Liver (tissue), 9 donors: ENCODE results near the gene ADAMTS6. TPM values are rescaled to one million over a fixed set of nuclear protein-coding genes. Genes with fewer than 3 reads are reported as not detected.
"Not testable (repeated sequence)": the region's sequence is repeated elsewhere in the genome, so short reads cannot be mapped to it uniquely, and the experiment has no call there.

Experiments
- DNase-seq: peaks from one replicate; pipeline ENCODE4 v3.0.0-alpha.2; 2017; ENCODE audit warnings: low spot score
- H3K27ac ChIP-seq, 2 donors: one replicate each; pipeline ENCODE4 v1.7.0; 2013; ENCODE audit warnings: inconsistent platforms in 2 of 2, low read length in 2 of 2, control low read depth in 1 of 2, low read depth in 1 of 2, mild to moderate bottlenecking in 1 of 2
- H3K27me3 ChIP-seq, 4 donors: one replicate each; pipeline versions ENCODE4 v1.6.1 to v1.7.0; 2013; ENCODE audit warnings: low read length in 3 of 4, inconsistent platforms in 1 of 4, mild to moderate bottlenecking in 1 of 4, moderate library complexity in 1 of 4; ENCODE audit not compliant: control insufficient read depth in 4 of 4, insufficient read depth in 4 of 4
- H3K36me3 ChIP-seq, 4 donors: one replicate each; pipeline versions ENCODE4 v1.6.1 to v1.7.0; 2013; ENCODE audit warnings: low read length in 3 of 4, mild to moderate bottlenecking in 3 of 4, low read depth in 1 of 4, moderate library complexity in 1 of 4; ENCODE audit not compliant: control insufficient read depth in 4 of 4, insufficient read depth in 3 of 4
- H3K4me1 ChIP-seq, 4 donors: one replicate each; pipeline versions ENCODE4 v1.6.1 to v1.7.0; 2013; ENCODE audit warnings: low read length in 3 of 4, mild to moderate bottlenecking in 3 of 4, moderate library complexity in 1 of 4; ENCODE audit not compliant: control insufficient read depth in 4 of 4, insufficient read depth in 4 of 4
- H3K4me3 ChIP-seq, 3 donors: one replicate each; pipeline versions ENCODE4 v1.6.1 to v1.7.0; 2013; ENCODE audit warnings: low read length in 3 of 3, control low read depth in 1 of 3, low read depth in 1 of 3, mild to moderate bottlenecking in 1 of 3
- H3K9ac ChIP-seq, 2 donors: one replicate each; pipeline ENCODE4 v1.7.0; 2013; ENCODE audit warnings: low read length in 2 of 2, mild to moderate bottlenecking in 2 of 2, moderate library complexity in 2 of 2, control low read depth in 1 of 2, low read depth in 1 of 2
- H3K9me3 ChIP-seq, 4 donors: one replicate each; pipeline versions ENCODE4 v1.6.1 to v1.7.0; 2013; ENCODE audit warnings: low read length in 3 of 4; ENCODE audit not compliant: control insufficient read depth in 4 of 4
- ATF3 ChIP-seq: IDR thresholded peaks from 2 replicates; pipeline ENCODE4 v1.6.1; 2016; ENCODE audit warnings: antibody characterized with exemption
- EGR1 ChIP-seq, 2 donors: IDR thresholded peaks; 2 replicates each; pipeline ENCODE4 v1.6.1; 2016 to 2018; ENCODE audit warnings: antibody characterized with exemption in 2 of 2, low read depth in 2 of 2
- FOXA1 ChIP-seq: IDR thresholded peaks from 2 replicates; pipeline ENCODE4 v1.6.1; 2016; ENCODE audit warnings: antibody characterized with exemption
- HNF4A ChIP-seq, 2 donors: conservative IDR thresholded peaks; 2 replicates each; pipeline ENCODE4 v1.6.1; 2016; ENCODE audit warnings: antibody characterized with exemption in 2 of 2, mild to moderate bottlenecking in 2 of 2
- JUND ChIP-seq, 2 donors: IDR thresholded peaks; 2 replicates each; pipeline ENCODE4 v1.6.1; 2016; ENCODE audit warnings: antibody characterized with exemption in 2 of 2
- MAX ChIP-seq: IDR thresholded peaks from 2 replicates; pipeline ENCODE4 v1.6.1; 2016; ENCODE audit warnings: antibody characterized with exemption
- NR2F2 ChIP-seq: IDR thresholded peaks from 2 replicates; pipeline ENCODE4 v1.6.1; 2016; ENCODE audit warnings: antibody characterized with exemption
- RAD21 ChIP-seq, 2 donors: IDR thresholded peaks; 2 replicates each; pipeline ENCODE4 v1.6.1; 2016; ENCODE audit warnings: antibody characterized with exemption in 2 of 2, mild to moderate bottlenecking in 2 of 2
- REST ChIP-seq: IDR thresholded peaks from 2 replicates; pipeline ENCODE4 v1.6.1; 2016; ENCODE audit warnings: antibody characterized with exemption, mild to moderate bottlenecking
- SP1 ChIP-seq: IDR thresholded peaks from 2 replicates; pipeline ENCODE4 v1.6.1; 2018; ENCODE audit warnings: antibody characterized with exemption, mild to moderate bottlenecking
- TAF1 ChIP-seq: conservative IDR thresholded peaks from 2 replicates; pipeline ENCODE4 v1.6.1; 2016; ENCODE audit warnings: antibody characterized with exemption, mild to moderate bottlenecking
- YY1 ChIP-seq: IDR thresholded peaks from 2 replicates; pipeline ENCODE4 v1.6.1; 2016; ENCODE audit warnings: antibody characterized with exemption, mild to moderate bottlenecking
- WGBS: extraction: QIAGEN DNeasy Blood & Tissue Kit; methylation state at CpG from one replicate; pipeline ENCODE4 v1.1.7; 2013; 5-methylcytosine and 5-hydroxymethylcytosine counted together
- polyA plus RNA-seq, 2 donors: library from polyadenylated mRNA; stranded (reverse) in 1 of 2; unstranded in 1 of 2; fragments of 200-250 nt in 1 of 2; fragments of >200 nt in 1 of 2; fragmentation: Nextera tagmentation in 1 of 2; extraction: Ambion mirVana in 1 of 2; gene quantifications; one replicate each; pipeline versions ENCODE4 v1.2.1 to v1.2.3, GENCODE V29; 2013 to 2015
- total RNA-seq, 2 donors: library from RNA; depleted of rRNA; stranded (reverse); fragments of >200 nt; gene quantifications; one replicate each; pipeline ENCODE4 v1.2.3, GENCODE V29; 2014
- TF ChIP-seq, protein P1 (sequence below): fragments of 150-350 bp; IDR thresholded peaks from 2 replicates; pipeline ENCODE4 v1.5.1; 2017; ENCODE audit warnings: improper control_type of control experiment, low read depth, low read length; ENCODE audit not compliant: missing input control
- TF ChIP-seq, protein P2 (sequence below): IDR thresholded peaks from 2 replicates; pipeline ENCODE4 v1.6.1; 2016; ENCODE audit warnings: antibody characterized with exemption
- donor health status: healthy.
- donor health status: healthy.
- donor health status: healthy.
- donor health status: healthy.
- donor health status: healthy.

Gene ADAMTS6
- total and polyA plus RNA-seq, 4 donors, result 0.06 to 2.0 (median 0.59) TPM

GRCh38 chr5:65326922-65327321 lies 154.8 kb downstream of the ADAMTS6 start:
- TF ChIP-seq NR2F2 (no peak), FOXA1 (no peak), YY1 (no peak), SP1 (no peak), RAD21 (IDR thresholded peaks at IDR 0.05) (no peak), JUND (IDR thresholded peaks at IDR 0.05) (no peak), TAF1 (no peak), EGR1 (IDR thresholded peaks at IDR 0.05; ENCODE audit: low read depth in 2 of 2) (no peak), ATF3 (no peak), MAX (no peak), HNF4A (conservative IDR thresholded peaks at IDR 0.05) (no peak), REST (no peak)
- TF ChIP-seq, protein P1, sequence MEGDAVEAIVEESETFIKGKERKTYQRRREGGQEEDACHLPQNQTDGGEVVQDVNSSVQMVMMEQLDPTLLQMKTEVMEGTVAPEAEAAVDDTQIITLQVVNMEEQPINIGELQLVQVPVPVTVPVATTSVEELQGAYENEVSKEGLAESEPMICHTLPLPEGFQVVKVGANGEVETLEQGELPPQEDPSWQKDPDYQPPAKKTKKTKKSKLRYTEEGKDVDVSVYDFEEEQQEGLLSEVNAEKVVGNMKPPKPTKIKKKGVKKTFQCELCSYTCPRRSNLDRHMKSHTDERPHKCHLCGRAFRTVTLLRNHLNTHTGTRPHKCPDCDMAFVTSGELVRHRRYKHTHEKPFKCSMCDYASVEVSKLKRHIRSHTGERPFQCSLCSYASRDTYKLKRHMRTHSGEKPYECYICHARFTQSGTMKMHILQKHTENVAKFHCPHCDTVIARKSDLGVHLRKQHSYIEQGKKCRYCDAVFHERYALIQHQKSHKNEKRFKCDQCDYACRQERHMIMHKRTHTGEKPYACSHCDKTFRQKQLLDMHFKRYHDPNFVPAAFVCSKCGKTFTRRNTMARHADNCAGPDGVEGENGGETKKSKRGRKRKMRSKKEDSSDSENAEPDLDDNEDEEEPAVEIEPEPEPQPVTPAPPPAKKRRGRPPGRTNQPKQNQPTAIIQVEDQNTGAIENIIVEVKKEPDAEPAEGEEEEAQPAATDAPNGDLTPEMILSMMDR, result no peak
- WGBS, result 84% methylated on average over 1 of the region's 1 CpG
- DNase-seq, result no peak
- no peaks in the 10 kb centered on the region for H3K27me3 ChIP-seq
- H3K9me3 ChIP-seq, result no peaks in the 10 kb centered on the region
- no peaks in the 10 kb centered on the region for H3K36me3 ChIP-seq
- no peaks in the 10 kb centered on the region for H3K4me1 ChIP-seq
- no peak overlapping the region for H3K27ac ChIP-seq
- H3K4me3 ChIP-seq, result no peak overlapping the region
- H3K9ac ChIP-seq, result no peak overlapping the region

GRCh38 chr5:65324226-65324625 lies 157.5 kb downstream of the ADAMTS6 start:
- Histone ChIP-seq H3K36me3 (no peaks in the 10 kb centered on the region), H3K27me3 (no peaks in the 10 kb centered on the region), H3K9me3 (no peaks in the 10 kb centered on the region), H3K9ac (no peak overlapping the region), H3K4me3 (no peak overlapping the region), H3K4me1 (no peaks in the 10 kb centered on the region), H3K27ac (no peak overlapping the region)
- 92% methylated on average over 1 of the region's 1 CpG for WGBS
- DNase-seq, result no peak
- no peak for TF ChIP-seq SP1
- TF ChIP-seq EGR1 (IDR thresholded peaks at IDR 0.05; ENCODE audit: low read depth in 2 of 2), result no peak
- no peak for TF ChIP-seq JUND (IDR thresholded peaks at IDR 0.05)
- TF ChIP-seq MAX, result no peak
- TF ChIP-seq, protein P2, sequence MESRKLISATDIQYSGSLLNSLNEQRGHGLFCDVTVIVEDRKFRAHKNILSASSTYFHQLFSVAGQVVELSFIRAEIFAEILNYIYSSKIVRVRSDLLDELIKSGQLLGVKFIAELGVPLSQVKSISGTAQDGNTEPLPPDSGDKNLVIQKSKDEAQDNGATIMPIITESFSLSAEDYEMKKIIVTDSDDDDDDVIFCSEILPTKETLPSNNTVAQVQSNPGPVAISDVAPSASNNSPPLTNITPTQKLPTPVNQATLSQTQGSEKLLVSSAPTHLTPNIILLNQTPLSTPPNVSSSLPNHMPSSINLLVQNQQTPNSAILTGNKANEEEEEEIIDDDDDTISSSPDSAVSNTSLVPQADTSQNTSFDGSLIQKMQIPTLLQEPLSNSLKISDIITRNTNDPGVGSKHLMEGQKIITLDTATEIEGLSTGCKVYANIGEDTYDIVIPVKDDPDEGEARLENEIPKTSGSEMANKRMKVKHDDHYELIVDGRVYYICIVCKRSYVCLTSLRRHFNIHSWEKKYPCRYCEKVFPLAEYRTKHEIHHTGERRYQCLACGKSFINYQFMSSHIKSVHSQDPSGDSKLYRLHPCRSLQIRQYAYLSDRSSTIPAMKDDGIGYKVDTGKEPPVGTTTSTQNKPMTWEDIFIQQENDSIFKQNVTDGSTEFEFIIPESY, result no peak

DNA sequence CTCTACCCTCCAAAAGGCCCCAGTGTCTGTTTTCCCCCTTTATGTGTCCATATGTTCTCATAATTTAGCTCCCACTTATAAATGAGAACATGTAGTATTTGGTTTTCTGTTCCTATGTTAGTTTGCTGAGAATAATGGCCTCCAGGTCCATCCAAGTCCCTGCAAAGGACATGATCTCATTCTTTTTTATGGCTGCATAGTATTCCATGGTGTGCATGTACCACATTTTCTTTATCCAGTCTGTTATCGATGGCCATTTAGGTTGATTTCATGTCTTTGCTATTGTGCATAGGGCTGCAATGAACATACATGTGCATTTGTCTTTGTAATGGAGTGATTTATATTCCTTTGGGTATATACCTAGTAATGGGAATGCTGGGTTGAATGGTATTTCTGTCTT lies 161.0 kb downstream of the ADAMTS6 start:
- H3K36me3 ChIP-seq, H3K27me3 ChIP-seq, H3K4me1 ChIP-seq, H3K4me3 ChIP-seq, H3K9ac ChIP-seq, H3K9me3 ChIP-seq, H3K27ac ChIP-seq, DNase-seq: not testable (repeated sequence)
- WGBS, result 94% methylated on average over 1 of the region's 1 CpG
